OCI-LY3 (cell line): ENCODE results near the gene GNAI2.

ENCODE experiments used
- H2AFZ ChIP-seq: fragments of 200-600, 300-600 bp; shearing (Covaris generic); 2 replicates; pipeline ENCODE4 v1.6.0; 2014; ENCODE audit warnings: antibody characterized with exemption, low read depth, low read length
- H3K27ac ChIP-seq: fragments of 200-600, 300-600 bp; sonication (generic); 2 replicates; pipeline ENCODE4 v1.5.1; 2014; ENCODE audit warnings: mild to moderate bottlenecking, low read length, moderate library complexity, mixed read lengths
- H3K27me3 ChIP-seq: fragments of 200-600, 300-600 bp; sonication (generic); 2 replicates; pipeline ENCODE4 v1.6.1; 2014; ENCODE audit warnings: low read depth, low read length, mixed read lengths
- H3K36me3 ChIP-seq: fragments of 200-600, 300-600 bp; sonication (generic); replicated peaks from 2 replicates; pipeline ENCODE3; 2014; ENCODE audit warnings: low read depth, low read length, mixed read lengths
- H3K4me1 ChIP-seq: fragments of 300-600, 200-600 bp; sonication (generic); 2 replicates; pipeline ENCODE4 v1.6.1; 2014; ENCODE audit warnings: low read length, mixed read lengths
- H3K4me2 ChIP-seq: fragments of 200-600, 300-600 bp; sonication (generic); 2 replicates; pipeline ENCODE4 v1.6.1; 2014; ENCODE audit warnings: low read length, mixed read lengths
- H3K4me3 ChIP-seq: fragments of 300-600, 200-600 bp; sonication (generic); 2 replicates; pipeline ENCODE4 v1.5.1; 2014; ENCODE audit warnings: antibody characterized with exemption, mild to moderate bottlenecking, low read length, moderate library complexity
- H3K79me2 ChIP-seq: fragments of 300-600, 200-600 bp; shearing (Covaris generic); 2 replicates; pipeline ENCODE4 v1.6.1; 2014; ENCODE audit warnings: mild to moderate bottlenecking, low read length, mixed read lengths
- H3K9ac ChIP-seq: fragments of 300-600, 200-600 bp; shearing (Covaris generic); 2 replicates; pipeline ENCODE4 v1.6.0; 2014; ENCODE audit warnings: mild to moderate bottlenecking, low read length, moderate library complexity
- H3K9me3 ChIP-seq: fragments of 200-600, 300-600 bp; shearing (Covaris generic); 2 replicates; pipeline ENCODE4 v1.6.1; 2014; ENCODE audit warnings: low read length, mixed read lengths; ENCODE audit not compliant: insufficient read depth
- H4K20me1 ChIP-seq: fragments of 200-600, 300-600 bp; sonication (generic); 2 replicates; pipeline ENCODE4 v1.6.1; 2016; ENCODE audit warnings: low read length, mixed read lengths; ENCODE audit not compliant: insufficient read depth
- CTCF ChIP-seq: fragments of 200-600, 300-600 bp; sonication (generic); IDR thresholded peaks from 2 replicates; pipeline ENCODE4 v1.5.1; 2014; ENCODE audit warnings: antibody characterized with exemption, low read length, low read depth
- EZH2phosphoT487 ChIP-seq: fragments of 200-600 bp; shearing (Covaris generic); IDR thresholded peaks from 2 replicates; pipeline ENCODE4 v1.6.1; 2018; ENCODE audit warnings: antibody characterized with exemption, mixed run types, low read depth

GNAI2 gene

GRCh38 chr3:50217681-50218080 is 18.3 kb upstream of the GNAI2 start:
- H3K9me3 ChIP-seq = no peaks in the 10 kb centered on the region
- H3K4me1 ChIP-seq = peaks cover 9% of the 10 kb centered on the region
- no peak overlapping the region for H3K9ac ChIP-seq
- H3K79me2 ChIP-seq = no peaks in the 10 kb centered on the region
- no peaks in the 10 kb centered on the region for H3K36me3 ChIP-seq
- no peak overlapping the region for H3K4me3 ChIP-seq
- no peak overlapping the region for H3K4me2 ChIP-seq
- TF ChIP-seq CTCF (no peak), EZH2phosphoT487 (no peak)
- H3K27me3 ChIP-seq = peaks cover 5% of the 10 kb centered on the region
- no peak overlapping the region for H2AFZ ChIP-seq
- H3K27ac ChIP-seq = no peak overlapping the region
- H4K20me1 ChIP-seq = no peaks in the 10 kb centered on the region

- no peaks in the 10 kb centered on the region for H4K20me1 ChIP-seq
- no peak overlapping the region for H3K4me3 ChIP-seq
- no peak overlapping the region for H3K4me2 ChIP-seq
- no peak for TF ChIP-seq EZH2phosphoT487
- no peak for TF ChIP-seq CTCF
- H3K27me3 ChIP-seq = peaks cover 5% of the 10 kb centered on the region
- no peaks in the 10 kb centered on the region for H3K9me3 ChIP-seq
- H3K9ac ChIP-seq = no peak overlapping the region
- no peaks in the 10 kb centered on the region for H3K79me2 ChIP-seq
- H3K36me3 ChIP-seq = no peaks in the 10 kb centered on the region
- no peak overlapping the region for H3K27ac ChIP-seq
- H2AFZ ChIP-seq = no peak overlapping the region
- H3K4me1 ChIP-seq = peaks cover 9% of the 10 kb centered on the region
Measured at GRCh38 chr3:50218448-50218847, 17.6 kb upstream of the GNAI2 start.

- Histone ChIP-seq H3K9me3 (no peaks in the 10 kb centered on the region), H3K4me1 (peaks cover 9% of the 10 kb centered on the region), H3K36me3 (no peaks in the 10 kb centered on the region), H2AFZ (no peak overlapping the region), H3K4me3 (no peak overlapping the region), H3K27me3 (peaks cover 5% of the 10 kb centered on the region), H3K4me2 (no peak overlapping the region), H3K9ac (no peak overlapping the region), H4K20me1 (no peaks in the 10 kb centered on the region), H3K79me2 (no peaks in the 10 kb centered on the region), H3K27ac (no peak overlapping the region)
- TF ChIP-seq CTCF = no peak
- TF ChIP-seq EZH2phosphoT487 = no peak
Measured at GRCh38 chr3:50219285-50219684, 16.7 kb upstream of the GNAI2 start.

- TF ChIP-seq CTCF = no peak
- TF ChIP-seq EZH2phosphoT487 = no peak
- Histone ChIP-seq H3K27ac (no peak overlapping the region), H3K4me2 (no peak overlapping the region), H3K9ac (no peak overlapping the region), H3K4me3 (no peak overlapping the region), H3K36me3 (no peaks in the 10 kb centered on the region), H3K27me3 (peaks cover 8% of the 10 kb centered on the region), H4K20me1 (no peaks in the 10 kb centered on the region), H2AFZ (no peak overlapping the region), H3K4me1 (peaks cover 9% of the 10 kb centered on the region), H3K79me2 (no peaks in the 10 kb centered on the region), H3K9me3 (no peaks in the 10 kb centered on the region)
Measured at GRCh38 chr3:50220109-50220508, 15.9 kb upstream of the GNAI2 start.
